Pons (tissue), 1 donor: ENCODE data around the gene MALRD1.
"Not testable (repeated sequence)": the region's sequence is repeated elsewhere in the genome, so short reads cannot be mapped to it uniquely, and the experiment has no call there.

Experiments
- DNase-seq: peaks from one replicate; pipeline ENCODE4 v3.0.0-alpha.2; 2016; ENCODE audit warnings: low spot score

MALRD1 gene

GRCh38 chr10:19491166-19491565 lies 442.6 kb downstream of the MALRD1 start:
- no peak for DNase-seq

DNA sequence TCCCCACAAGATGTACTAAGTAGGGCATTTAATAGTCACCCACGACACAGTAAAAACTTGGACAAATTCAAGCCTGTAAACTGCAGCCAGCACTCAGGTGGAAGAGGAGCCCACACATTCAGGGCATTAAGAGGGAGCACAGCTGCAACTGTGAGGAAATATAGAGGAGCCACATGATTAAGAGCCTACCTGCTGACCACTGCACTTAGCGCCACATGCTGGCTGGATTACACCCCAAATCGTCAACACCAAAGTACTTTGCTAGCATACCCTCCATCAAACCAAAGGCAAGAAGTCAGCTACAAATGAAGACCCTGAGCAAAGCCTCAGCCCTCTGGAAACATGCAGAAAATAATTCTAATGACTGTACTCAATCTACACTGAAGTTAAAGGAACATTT lies 445.3 kb downstream of the MALRD1 start:
- DNase-seq: no peak

GRCh38 chr10:19497026-19497425 lies 448.4 kb downstream of the MALRD1 start:
- DNase-seq: no peak

DNA sequence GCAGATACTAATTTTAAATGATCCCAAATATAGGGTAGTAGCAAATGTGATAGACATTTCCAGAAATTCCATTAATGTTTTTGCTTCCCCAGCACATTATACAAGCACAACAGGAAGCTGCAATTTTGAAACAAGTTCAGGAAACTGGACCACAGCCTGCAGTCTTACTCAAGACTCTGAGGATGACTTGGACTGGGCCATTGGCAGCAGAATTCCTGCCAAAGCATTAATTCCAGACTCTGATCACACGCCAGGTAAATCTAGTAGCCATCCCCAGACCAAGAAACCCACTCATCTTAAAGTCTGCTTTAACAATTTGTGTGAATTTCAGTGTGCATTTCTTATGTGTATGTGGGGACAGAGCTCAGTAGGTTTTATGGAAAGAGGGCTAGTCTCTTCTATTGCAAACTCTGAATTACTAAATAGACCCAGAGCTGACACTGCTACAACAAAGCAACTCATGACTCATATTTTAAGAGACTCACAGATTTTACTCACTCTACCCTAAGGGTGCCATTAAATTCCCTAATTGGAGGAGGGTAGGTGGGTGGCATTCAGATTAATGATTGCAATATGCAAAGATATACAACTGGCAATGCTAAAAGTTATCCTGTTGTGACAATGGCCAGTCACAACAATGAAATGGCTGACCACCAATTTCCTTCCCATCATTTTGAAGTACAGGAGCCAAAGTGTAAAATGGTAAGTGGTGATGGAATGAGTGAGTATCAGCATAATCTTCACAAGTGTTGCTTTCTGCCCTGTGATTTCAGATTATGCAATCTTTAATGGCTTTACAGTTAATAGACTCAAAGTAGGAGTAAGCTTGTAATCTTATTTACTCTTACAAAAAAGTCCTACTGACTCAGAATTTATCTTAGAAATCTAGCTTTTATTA lies 450.0 kb downstream of the MALRD1 start:
- DNase-seq: no peak

DNA sequence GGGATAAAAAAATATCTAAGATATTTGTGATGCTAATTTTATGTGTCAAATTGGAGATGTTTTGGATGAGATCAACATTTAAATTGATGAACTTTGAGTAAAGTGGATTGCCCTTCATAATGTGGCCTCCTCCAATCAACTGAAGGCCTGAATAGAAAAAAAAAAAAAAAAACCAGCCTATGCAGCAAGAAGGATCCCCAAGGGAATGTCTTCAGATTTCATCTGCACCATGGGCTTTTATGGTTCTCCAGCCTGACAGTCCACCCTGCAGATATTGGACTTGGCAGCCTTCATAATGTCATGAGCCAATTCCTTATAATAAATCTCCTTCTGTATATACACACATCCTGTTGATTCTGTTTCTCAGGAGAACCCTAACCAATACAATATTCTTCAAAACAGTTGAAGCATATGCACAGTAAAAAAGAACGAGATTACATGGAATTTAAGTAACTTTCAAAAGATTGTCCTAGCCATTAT lies 450.7 kb downstream of the MALRD1 start:
- DNase-seq: no peak

- no peak for DNase-seq
Measured at GRCh38 chr10:19500959-19501358, 452.4 kb downstream of the MALRD1 start.

DNA sequence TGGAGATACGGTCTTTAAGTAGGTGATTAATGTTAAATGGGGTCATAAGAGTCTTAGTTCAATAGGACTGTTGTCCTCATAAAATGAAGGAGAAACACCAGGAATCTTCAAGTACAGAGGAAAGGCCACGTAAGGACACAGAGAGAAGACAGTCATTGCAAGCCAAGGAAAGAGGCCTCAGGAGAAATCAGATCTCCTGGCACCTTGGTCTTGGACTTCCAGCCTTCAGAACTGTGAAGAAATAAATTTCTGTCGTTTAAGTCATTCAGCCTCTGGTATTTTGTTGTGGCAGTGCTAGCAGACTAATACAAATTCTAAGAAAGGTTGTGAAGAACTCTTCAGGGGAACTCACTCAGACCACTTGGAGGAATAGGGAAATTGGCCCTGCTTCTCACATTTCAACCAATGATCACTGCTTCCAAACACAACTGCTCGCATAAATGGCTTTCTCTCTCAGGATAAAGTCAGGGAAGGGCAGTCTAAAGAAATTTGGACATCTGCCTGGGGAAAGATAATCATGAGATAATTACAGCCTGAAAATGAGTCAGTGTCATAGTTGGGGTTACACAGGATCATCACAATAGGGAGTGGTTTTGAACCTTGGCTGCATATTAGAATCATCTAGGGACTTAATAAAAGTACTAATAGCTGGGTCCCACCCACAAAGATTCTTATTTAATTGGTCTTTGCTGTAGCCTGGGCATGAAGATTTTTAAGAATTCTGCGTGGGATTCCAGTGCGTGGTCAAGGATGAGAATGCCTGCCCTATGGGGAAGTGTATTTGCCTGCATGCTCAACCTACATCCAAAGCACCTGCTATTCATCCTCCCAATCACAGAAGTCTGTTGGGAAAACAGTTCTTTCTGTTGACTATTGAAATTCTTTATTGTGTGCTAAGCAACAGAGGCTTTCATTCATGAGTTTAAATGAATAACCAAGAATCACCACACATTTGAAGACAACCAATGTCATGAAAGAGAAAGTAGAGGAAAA lies 457.0 kb downstream of the MALRD1 start:
- DNase-seq: no peak

- not testable (repeated sequence) for DNase-seq
Measured at GRCh38 chr10:19510005-19510732, 461.6 kb downstream of the MALRD1 start.

DNA sequence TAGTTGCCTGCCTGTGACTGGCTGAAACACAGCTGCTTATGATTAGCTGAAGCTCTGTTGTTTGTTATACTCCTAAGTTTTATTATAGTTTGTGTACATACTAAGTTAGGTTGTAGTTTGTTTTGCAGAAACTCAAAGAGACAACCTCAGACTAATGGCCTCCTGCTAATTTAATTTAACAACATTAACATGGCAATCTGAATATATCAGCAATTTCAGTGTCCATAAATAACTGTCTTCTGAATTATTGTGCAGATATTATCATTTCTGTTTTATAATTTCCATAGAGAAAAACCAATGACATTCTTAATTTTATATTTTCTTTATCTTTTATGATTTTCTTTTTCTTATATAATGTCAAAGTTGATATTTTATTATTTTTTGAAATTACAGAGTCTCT lies 469.5 kb downstream of the MALRD1 start:
- no peak for DNase-seq

DNA sequence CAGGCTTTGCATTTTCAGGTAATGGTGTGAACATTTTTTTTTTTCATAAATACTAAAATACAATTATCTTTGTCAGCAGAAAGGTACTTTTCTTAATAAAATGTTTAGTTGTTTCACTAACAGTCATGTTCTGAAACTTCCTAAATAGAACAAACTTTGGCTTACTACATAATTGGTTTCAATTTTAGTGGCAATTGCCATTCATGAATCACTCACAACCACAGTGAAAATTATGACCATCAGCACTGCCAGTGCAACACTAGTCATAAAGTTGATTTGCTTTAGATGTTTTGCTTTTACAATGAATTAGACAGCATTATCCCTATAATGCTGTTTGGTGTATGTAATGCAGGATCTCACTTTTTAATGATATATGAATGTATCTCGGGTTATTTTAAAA lies 470.0 kb downstream of the MALRD1 start:
- no peak for DNase-seq

GRCh38 chr10:19531324-19531723 lies 482.7 kb downstream of the MALRD1 start:
- DNase-seq: no peak

DNA sequence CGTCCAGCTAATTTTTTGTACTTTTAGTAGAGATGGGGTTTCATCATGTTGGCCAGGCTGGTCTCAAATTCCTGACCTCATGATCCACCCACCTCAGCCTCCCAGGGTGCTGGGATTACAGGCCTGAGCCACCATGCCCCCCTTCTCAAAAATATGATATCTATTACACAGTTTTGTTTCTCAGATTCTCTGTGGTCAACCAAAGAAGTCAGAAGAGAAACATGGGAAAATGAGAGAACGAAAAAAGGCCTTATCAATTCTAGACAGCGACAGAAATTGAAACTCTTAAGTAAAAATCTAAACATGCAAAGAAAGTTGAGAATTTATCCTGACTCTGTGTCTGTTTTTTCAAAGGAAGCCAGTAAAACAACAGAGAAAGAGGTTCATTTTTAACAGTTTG lies 483.8 kb downstream of the MALRD1 start:
- DNase-seq: no peak

DNA sequence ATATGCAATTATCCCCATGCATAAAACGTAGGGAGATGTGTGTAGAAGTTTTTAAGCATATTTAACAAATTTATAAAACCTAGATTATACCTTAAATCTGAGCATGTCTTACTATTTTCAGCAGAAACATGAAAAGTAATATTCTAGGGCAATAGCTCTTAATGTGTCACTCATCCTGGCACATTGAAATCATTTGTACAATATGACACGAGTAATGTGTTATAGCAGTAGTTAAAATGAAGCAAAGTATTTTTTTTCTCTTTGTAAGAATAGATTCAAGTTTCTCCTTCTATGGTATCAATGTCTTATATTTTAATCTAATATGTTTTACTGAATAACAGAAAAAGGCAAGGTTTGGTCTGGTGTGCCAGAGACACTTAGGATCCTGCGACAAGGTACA lies 492.7 kb downstream of the MALRD1 start:
- DNase-seq: no peak

GRCh38 chr10:19546224-19546623 lies 497.6 kb downstream of the MALRD1 start:
- no peak for DNase-seq

DNA sequence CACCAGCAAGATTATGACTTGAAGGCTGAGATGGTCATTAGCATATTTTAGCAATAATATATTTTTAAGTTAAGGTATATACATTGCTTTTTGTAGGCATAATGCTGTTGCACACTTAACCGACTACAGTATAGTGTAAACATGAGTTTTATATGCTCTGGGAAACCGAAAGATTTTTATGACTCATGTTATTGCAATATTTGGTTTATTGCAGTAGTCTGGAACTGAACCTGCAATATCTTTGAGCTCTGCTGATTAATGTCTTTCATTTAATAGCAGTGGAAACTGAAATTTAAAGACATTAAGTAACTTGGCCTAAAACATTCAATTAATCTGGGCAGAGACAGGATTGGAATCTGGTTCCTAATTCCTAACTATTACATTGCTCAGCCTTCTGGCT lies 500.9 kb downstream of the MALRD1 start:
- DNase-seq: no peak

GRCh38 chr10:19556666-19557065 lies 508.1 kb downstream of the MALRD1 start:
- DNase-seq: no peak

DNA sequence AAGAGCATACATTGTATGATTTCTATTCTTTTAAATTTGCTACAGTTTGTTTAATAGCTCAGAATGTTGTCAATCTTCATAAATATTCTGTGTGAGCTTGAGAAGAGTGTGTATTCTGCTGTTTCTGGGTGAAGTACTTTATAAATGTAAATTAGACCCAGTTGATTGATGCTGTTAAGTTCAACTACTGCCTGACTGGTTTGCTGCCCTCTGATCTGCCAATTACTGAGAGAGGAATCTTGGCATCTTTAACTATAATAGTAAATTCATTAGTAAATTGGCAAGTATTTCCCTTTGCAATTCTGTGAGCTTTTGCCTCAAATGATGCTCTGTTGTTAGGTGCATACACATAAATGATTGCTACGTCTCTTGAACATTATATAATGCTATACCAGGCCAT lies 512.6 kb downstream of the MALRD1 start:
- DNase-seq: no peak

- DNase-seq: no peak
Measured at GRCh38 chr10:19563388-19564141, 515.0 kb downstream of the MALRD1 start.

DNA sequence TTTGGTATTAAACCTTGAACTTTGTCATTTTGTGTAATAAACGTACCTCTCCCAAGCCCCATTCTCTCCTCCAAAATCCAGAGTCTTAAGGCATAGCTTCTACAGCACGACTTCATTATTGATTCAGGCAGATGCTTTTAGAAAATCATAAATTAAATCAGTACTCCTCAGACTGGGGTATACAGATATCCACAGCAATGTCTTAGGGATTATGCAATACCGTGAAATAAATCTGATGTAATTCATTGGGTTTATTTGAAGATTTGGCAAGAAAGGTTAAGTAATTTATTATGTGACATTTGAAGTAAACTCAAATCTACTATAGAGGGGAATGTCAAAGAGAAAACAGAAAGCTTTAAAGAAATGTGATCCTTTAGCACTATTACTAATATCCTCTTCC lies 521.5 kb downstream of the MALRD1 start:
- DNase-seq: no peak

DNA sequence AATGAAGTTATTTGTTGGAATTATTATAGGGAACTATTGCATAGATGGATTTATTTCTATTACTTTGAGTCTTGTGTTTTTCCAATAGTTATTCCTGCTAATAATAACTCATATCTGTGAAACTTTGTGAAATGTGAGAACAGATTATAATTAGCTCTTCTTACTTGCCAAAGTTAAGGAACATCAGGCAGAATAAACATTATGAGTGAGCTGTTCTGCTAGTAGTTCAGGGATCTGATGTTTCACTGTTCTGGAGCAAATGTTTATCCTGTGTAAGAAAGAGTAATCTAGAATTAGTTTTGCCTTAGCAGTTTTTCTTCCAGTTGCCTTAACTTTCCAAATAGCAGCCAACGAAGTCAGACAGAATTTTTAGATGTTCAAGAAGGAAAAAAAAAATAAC lies 522.4 kb downstream of the MALRD1 start:
- DNase-seq: no peak

GRCh38 chr10:19572056-19572455 lies 523.5 kb downstream of the MALRD1 start:
- DNase-seq: no peak
